Stimulated activated naive CD8-positive, alpha-beta T cell treated with anti-CD3 and anti-CD28 coated beads, Interleukin-15, Interleukin-2, amounts not matched to agents 100 ng/mL and 50 ng/mL, for 24 hours (primary cell): ENCODE results near the gene LGALS1.

ENCODE experiments used
- H3K27ac Mint-ChIP-seq: one replicate; pipeline ENCODE4 v1.8.0; 2021; ENCODE audit warnings: mild to moderate bottlenecking, mixed read lengths
- H3K27me3 Mint-ChIP-seq: one replicate; pipeline ENCODE4 v1.8.0; 2021; ENCODE audit warnings: mixed read lengths
- H3K36me3 Mint-ChIP-seq: one replicate; pipeline ENCODE4 v1.8.0; 2021; ENCODE audit warnings: low read depth, mixed read lengths
- H3K4me1 Mint-ChIP-seq: one replicate; pipeline ENCODE4 v1.8.0; 2021; ENCODE audit warnings: low read depth, mixed read lengths
- H3K4me3 Mint-ChIP-seq: one replicate; pipeline ENCODE4 v1.8.0; 2021; ENCODE audit warnings: mild to moderate bottlenecking, mixed read lengths
- H3K9me3 Mint-ChIP-seq: one replicate; pipeline ENCODE4 v1.8.0; 2021; ENCODE audit warnings: mixed read lengths

Gene LGALS1

GRCh38 chr22:37665487-37665886 is 9.9 kb upstream of the LGALS1 start:
- H3K9me3 Mint-ChIP-seq = no peaks in the 10 kb centered on the region
- H3K27me3 Mint-ChIP-seq = no peaks in the 10 kb centered on the region
- H3K4me1 Mint-ChIP-seq = peaks cover 27% of the 10 kb centered on the region
- no peak overlapping the region for H3K4me3 Mint-ChIP-seq
- no peak overlapping the region for H3K27ac Mint-ChIP-seq
- H3K36me3 Mint-ChIP-seq = peaks cover 21% of the 10 kb centered on the region

GRCh38 chr22:37669586-37669985 is 5.8 kb upstream of the LGALS1 start:
- H3K4me3 Mint-ChIP-seq = no peak overlapping the region
- H3K27me3 Mint-ChIP-seq = no peaks in the 10 kb centered on the region
- H3K27ac Mint-ChIP-seq = peak overlapping the region; percentile 41
- peaks cover 16% of the 10 kb centered on the region for H3K36me3 Mint-ChIP-seq
- peaks cover 40% of the 10 kb centered on the region for H3K4me1 Mint-ChIP-seq
- H3K9me3 Mint-ChIP-seq = no peaks in the 10 kb centered on the region

GRCh38 chr22:37672206-37672919 is 3.1 kb upstream of the LGALS1 start:
- peak overlapping the region; percentile 73 for H3K27ac Mint-ChIP-seq
- H3K9me3 Mint-ChIP-seq = no peaks in the 10 kb centered on the region
- H3K27me3 Mint-ChIP-seq = no peaks in the 10 kb centered on the region
- peaks cover 62% of the 10 kb centered on the region for H3K4me1 Mint-ChIP-seq
- H3K36me3 Mint-ChIP-seq = peaks cover 1% of the 10 kb centered on the region
- H3K4me3 Mint-ChIP-seq = peak overlapping the region; percentile 26

- peak overlapping the region; percentile 26 for H3K4me3 Mint-ChIP-seq
- H3K27me3 Mint-ChIP-seq = no peaks in the 10 kb centered on the region
- H3K27ac Mint-ChIP-seq = no peak overlapping the region
- H3K4me1 Mint-ChIP-seq = peaks cover 67% of the 10 kb centered on the region
- H3K36me3 Mint-ChIP-seq = peaks cover 5% of the 10 kb centered on the region
- H3K9me3 Mint-ChIP-seq = no peaks in the 10 kb centered on the region
Observed at GRCh38 chr22:37672920-37673455, 2.4 kb upstream of the LGALS1 start.

- no peaks in the 10 kb centered on the region for H3K27me3 Mint-ChIP-seq
- H3K36me3 Mint-ChIP-seq = peaks cover 7% of the 10 kb centered on the region
- peaks cover 71% of the 10 kb centered on the region for H3K4me1 Mint-ChIP-seq
- H3K27ac Mint-ChIP-seq = peak overlapping the region; percentile 75
- H3K4me3 Mint-ChIP-seq = peak overlapping the region; percentile 37
- no peaks in the 10 kb centered on the region for H3K9me3 Mint-ChIP-seq
Observed at GRCh38 chr22:37674248-37674647, 1.2 kb upstream of the LGALS1 start.

GRCh38 chr22:37675930-37676735 is 697 bp downstream of the LGALS1 start:
- peak overlapping the region; percentile 86 for H3K27ac Mint-ChIP-seq
- no peaks in the 10 kb centered on the region for H3K9me3 Mint-ChIP-seq
- peaks cover 7% of the 10 kb centered on the region for H3K36me3 Mint-ChIP-seq
- peak overlapping the region; percentile 80 for H3K4me3 Mint-ChIP-seq
- H3K27me3 Mint-ChIP-seq = no peaks in the 10 kb centered on the region
- H3K4me1 Mint-ChIP-seq = peaks cover 65% of the 10 kb centered on the region

- Mint-ChIP-seq H3K27me3 (no peaks in the 10 kb centered on the region), H3K9me3 (no peaks in the 10 kb centered on the region), H3K4me1 (peaks cover 66% of the 10 kb centered on the region), H3K27ac (peak overlapping the region; percentile 86), H3K36me3 (peaks cover 7% of the 10 kb centered on the region), H3K4me3 (peak overlapping the region; percentile 88)
Observed at GRCh38 chr22:37676736-37677492, 1.5 kb downstream of the LGALS1 start.

- H3K36me3 Mint-ChIP-seq = peaks cover 7% of the 10 kb centered on the region
- H3K27me3 Mint-ChIP-seq = no peaks in the 10 kb centered on the region
- H3K4me3 Mint-ChIP-seq = peak overlapping the region; percentile 88
- peak overlapping the region; percentile 86 for H3K27ac Mint-ChIP-seq
- peaks cover 60% of the 10 kb centered on the region for H3K4me1 Mint-ChIP-seq
- H3K9me3 Mint-ChIP-seq = no peaks in the 10 kb centered on the region
Observed at GRCh38 chr22:37677493-37677974, 2.1 kb downstream of the LGALS1 start.

GRCh38 chr22:37678372-37678771 is 2.9 kb downstream of the LGALS1 start:
- Mint-ChIP-seq H3K4me3 (peak overlapping the region; percentile 88), H3K9me3 (no peaks in the 10 kb centered on the region), H3K4me1 (peaks cover 51% of the 10 kb centered on the region), H3K27ac (peak overlapping the region; percentile 65), H3K36me3 (peaks cover 7% of the 10 kb centered on the region), H3K27me3 (no peaks in the 10 kb centered on the region)

- Mint-ChIP-seq H3K4me3 (no peak overlapping the region), H3K27ac (no peak overlapping the region), H3K36me3 (peaks cover 7% of the 10 kb centered on the region), H3K27me3 (no peaks in the 10 kb centered on the region), H3K9me3 (no peaks in the 10 kb centered on the region), H3K4me1 (peaks cover 41% of the 10 kb centered on the region)
Observed at GRCh38 chr22:37679670-37680069, 4.2 kb downstream of the LGALS1 start.

GRCh38 chr22:37680191-37680851 is 4.9 kb downstream of the LGALS1 start:
- Mint-ChIP-seq H3K4me1 (peaks cover 35% of the 10 kb centered on the region), H3K9me3 (no peaks in the 10 kb centered on the region), H3K27me3 (no peaks in the 10 kb centered on the region), H3K36me3 (peaks cover 7% of the 10 kb centered on the region), H3K27ac (no peak overlapping the region), H3K4me3 (no peak overlapping the region)

GRCh38 chr22:37681001-37681424 is 5.6 kb downstream of the LGALS1 start:
- no peak overlapping the region for H3K4me3 Mint-ChIP-seq
- no peaks in the 10 kb centered on the region for H3K9me3 Mint-ChIP-seq
- H3K27me3 Mint-ChIP-seq = no peaks in the 10 kb centered on the region
- no peak overlapping the region for H3K27ac Mint-ChIP-seq
- H3K36me3 Mint-ChIP-seq = peaks cover 7% of the 10 kb centered on the region
- peaks cover 30% of the 10 kb centered on the region for H3K4me1 Mint-ChIP-seq

GRCh38 chr22:37681556-37682049 is 6.2 kb downstream of the LGALS1 start:
- no peak overlapping the region for H3K27ac Mint-ChIP-seq

More at GRCh38 chr22:37681556-37682049, 6.2 kb downstream of the LGALS1 start:
- no peak overlapping the region for H3K4me3 Mint-ChIP-seq
- peaks cover 27% of the 10 kb centered on the region for H3K4me1 Mint-ChIP-seq
- peaks cover 7% of the 10 kb centered on the region for H3K36me3 Mint-ChIP-seq
- no peaks in the 10 kb centered on the region for H3K9me3 Mint-ChIP-seq
- H3K27me3 Mint-ChIP-seq = no peaks in the 10 kb centered on the region
